HG02588 (cell line): ENCODE data around the gene CALHM2.

Experiments used
- ATAC-seq: cut with Tn5 transposase; IDR thresholded peaks from one replicate; pipeline ENCODE4 v1.9.1; 2021; ENCODE audit warnings: mild to moderate bottlenecking, moderate library complexity; ENCODE audit not compliant: unreplicated experiment

The CALHM2 gene

DNA sequence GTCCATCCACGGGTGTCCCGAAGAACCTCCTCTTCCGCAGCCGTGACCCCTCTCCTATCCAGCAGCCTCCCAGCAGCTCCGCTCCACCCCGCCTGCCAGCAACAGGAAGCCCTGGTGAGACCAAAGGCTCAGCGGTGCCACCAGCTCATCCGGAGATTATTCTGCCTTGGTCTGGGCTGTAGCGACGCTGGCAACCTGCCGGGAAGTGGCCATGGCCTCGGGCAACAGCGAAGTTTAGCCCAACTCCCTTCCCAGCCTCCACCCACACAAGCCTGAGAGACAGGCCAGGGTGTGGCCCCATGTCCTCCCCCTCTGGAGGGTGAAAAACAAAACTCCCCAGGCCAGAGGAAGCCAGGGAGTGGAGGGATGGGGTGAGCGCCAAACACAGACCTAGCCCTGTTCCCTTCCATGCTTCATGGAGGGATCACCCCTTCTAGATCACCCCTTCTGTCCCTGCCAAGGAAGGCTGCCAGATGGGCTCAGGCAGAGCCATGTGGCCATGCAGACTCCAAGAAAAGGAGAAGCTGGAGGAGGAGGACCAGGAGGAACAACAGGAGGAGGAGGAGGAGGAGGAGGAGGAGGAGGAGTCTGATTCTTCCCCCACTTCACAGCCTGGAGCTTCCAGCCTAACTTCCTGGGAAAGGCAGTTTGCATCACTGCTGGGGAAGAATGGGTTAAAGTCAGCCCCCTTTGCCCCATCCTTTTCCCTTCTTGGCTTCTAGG, 918 bp downstream of the CALHM2 start:
- ATAC-seq, result no peak

- no peak for ATAC-seq
Measured at GRCh38 chr10:103450201-103450695, 1.9 kb downstream of the CALHM2 start.

GRCh38 chr10:103449208-103450144, 2.7 kb downstream of the CALHM2 start:
- ATAC-seq, result no peak

DNA sequence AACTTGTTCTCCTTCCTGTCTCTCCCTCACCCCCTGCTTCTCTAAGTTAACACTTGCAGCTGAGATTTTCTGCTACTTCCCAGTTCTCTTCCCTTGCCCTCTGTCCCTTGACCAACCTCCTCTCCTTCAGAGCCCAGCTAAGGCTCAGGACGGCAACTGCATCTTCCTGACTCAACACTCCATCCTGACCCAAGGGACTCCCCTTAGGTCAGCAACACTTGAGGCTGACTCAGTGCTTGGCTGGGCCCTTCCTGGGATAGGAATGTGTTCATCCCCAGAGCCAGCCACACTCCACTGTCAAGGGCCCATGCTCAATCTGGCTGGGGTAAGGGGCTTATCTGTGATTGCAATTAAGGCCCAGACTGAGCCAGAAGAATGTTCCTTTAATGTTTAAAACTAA, 3.4 kb downstream of the CALHM2 start:
- no peak for ATAC-seq

- ATAC-seq, result no peak
Measured at GRCh38 chr10:103447187-103447586, 5.0 kb downstream of the CALHM2 start.

- no peak for ATAC-seq
Measured at GRCh38 chr10:103445767-103446567, 6.2 kb downstream of the CALHM2 start.

GRCh38 chr10:103445366-103445765, 6.8 kb downstream of the CALHM2 start:
- no peak for ATAC-seq

DNA sequence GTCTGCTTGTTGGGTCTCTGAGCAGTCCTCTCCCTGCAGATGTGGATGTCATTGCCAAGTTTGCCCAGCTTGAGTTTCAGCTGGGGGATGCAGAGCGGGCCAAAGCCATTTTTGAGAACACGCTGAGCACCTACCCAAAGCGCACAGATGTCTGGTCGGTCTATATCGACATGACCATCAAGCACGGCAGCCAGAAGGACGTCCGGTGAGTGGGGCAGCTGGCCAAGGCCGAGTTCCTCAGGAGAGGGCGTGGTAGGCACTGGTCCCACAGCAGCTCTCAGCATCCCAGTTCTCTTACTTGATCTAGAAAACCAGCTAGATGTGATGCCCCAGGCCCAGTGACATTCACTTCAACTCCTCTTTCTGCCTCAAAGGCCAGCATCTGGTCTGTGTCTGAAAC, 7.7 kb downstream of the CALHM2 start:
- no peak for ATAC-seq

DNA sequence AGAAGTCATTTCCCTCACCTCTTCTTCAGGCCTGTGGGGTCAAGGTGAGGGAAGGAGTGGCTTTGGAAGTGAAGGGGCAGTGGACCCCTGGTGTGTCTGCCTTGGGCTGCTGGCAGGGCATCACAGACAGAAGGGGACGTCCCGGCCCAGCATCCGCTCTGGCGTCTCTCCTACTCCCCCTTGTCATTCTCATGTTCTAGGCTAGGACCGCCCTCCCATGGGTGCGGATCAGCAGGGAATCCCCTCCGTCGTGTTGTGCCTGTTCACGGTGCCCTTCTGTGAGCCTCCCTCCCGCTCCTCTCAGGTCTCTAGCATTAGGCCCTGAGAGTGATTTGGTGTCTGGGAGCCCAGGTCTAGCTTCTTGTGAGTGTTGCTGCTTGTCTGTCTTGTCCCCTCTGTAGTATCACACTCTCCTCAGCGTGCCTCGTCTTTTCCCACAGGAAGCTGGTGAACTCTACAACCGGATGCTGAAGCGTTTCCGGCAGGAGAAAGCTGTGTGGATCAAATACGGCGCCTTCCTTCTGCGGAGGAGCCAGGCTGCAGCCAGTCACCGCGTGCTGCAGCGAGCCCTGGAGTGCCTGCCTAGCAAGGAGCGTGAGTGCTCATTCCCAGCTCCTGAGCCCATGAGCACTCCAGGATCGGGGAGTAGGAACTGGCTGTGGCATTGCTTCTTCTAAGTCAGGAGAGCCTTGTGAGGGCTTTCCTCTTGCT, 8.5 kb downstream of the CALHM2 start:
- ATAC-seq, result no peak

GRCh38 chr10:103442031-103442461, 10.1 kb downstream of the CALHM2 start:
- ATAC-seq, result no peak

DNA sequence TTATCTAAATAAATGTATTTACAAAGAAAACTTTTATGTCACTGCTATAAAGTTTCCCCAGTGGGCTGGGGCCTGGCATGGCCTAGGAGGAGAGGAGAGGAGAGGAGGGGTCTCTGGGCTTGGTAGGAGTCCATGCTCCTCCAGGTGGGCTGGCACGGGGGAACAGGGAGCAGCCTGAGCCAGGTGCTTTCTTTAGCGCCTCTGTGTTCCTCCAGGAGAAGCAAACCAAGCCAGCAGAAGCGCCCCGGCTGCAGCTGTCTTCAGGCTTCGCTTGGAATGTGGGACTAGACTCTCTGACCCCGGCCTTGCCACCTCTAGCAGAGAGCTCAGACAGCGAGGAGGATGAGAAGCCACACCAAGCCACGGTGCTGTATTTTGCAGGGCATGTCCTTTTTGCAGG, 10.6 kb downstream of the CALHM2 start:
- no peak for ATAC-seq

- ATAC-seq, result no peak
Measured at GRCh38 chr10:103441206-103441605, 11.0 kb downstream of the CALHM2 start.

DNA sequence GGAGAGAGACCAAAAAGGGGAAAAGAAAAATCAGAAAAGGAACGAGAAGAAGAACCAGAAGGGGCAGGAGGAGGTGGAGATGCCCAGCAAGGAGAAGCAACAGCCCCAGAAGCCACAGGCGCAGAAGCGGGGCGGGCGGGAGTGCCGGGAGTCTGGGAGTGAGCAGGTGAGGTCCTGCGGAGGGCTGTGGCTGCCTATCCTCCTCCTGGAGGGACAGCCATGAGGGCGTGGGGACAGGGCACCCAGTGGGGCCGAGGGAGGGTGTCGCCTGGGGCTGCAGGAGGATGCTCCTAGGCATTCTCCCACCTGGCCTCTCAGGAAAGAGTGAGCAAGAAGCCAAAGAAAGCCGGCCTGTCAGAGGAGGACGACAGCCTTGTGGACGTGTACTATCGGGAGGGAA, 11.8 kb downstream of the CALHM2 start:
- ATAC-seq, result no peak

DNA sequence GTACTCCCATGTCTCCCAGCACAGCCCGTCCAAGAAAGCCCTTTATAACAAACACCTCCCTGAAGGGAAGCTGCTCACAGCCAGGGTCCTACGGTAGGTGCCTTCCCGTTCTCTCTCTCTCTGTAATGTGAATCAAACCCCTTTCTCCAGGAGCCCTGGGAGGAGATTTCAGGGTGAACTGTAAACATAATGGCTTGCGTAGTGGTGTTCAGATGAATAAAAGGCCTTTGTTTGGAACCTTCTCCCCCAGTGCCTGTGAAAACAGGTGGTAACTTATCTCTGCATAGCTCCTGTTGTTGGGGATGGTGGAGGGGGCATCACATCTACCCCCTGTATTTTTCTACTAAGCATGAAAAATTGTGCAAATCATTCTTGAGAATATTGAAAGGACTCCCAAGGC, 12.4 kb downstream of the CALHM2 start:
- no peak for ATAC-seq

DNA sequence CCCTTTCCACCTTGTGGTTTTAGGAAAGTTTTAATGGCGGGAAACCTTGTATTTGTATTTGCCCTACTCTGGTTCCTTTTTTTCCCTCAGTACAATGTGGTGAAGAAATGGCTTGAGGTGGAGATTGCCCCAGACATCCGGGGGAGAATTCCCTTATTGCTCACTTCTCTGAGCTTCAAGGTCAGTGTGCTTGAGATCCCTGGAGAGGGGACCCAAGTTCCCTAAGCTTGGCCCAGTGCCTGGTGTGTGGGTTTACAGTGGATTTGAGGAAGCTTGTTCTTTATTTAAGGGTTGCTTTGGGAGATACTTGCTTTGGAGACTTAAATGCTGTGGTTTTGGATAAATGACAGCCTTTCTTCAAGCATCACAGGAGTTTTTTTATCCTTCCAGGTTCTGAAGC, 18.3 kb downstream of the CALHM2 start:
- ATAC-seq, result no peak

- no peak for ATAC-seq
Measured at GRCh38 chr10:103431902-103432301, 20.3 kb downstream of the CALHM2 start.

DNA sequence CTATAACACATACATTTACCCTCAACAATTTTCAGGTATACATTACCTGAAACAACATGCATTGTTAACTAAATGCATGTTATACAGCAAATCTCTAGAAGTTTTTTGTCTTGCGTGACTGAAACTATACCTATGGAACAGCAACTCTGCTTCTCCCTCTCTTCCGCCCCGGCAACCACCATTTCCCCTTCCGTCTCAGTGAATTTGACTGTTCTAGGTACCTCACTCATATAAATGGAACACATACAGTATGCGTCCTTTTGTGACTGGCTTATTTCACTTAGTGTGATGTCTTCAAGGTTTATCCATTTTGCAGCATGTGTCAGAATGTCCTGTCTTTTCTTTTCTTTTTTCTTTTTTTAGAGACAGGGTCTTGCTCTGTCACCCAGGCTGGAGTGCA, 22.5 kb downstream of the CALHM2 start:
- ATAC-seq, result no peak

GRCh38 chr10:103428989-103429643, 23.1 kb downstream of the CALHM2 start:
- ATAC-seq, result no peak

DNA sequence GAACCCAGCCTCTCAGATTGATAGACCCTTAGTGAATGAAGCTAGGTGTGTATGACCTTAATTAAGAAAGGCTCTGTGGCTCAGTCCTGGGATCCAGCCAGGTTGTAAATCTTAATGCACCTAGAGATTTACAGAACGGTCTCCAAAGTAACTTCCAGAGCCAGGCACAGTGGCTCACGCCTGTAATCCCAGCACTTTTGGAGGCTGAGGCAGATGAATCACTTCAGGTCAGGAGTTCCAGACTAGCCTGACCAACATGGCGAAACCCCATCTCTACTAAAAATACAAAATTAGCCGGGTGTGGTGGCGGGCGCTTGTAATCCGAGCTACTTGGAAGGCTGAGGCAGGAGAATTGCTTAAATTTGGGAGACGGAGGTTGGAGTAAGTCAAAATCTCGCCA, 24.3 kb downstream of the CALHM2 start:
- no peak for ATAC-seq

DNA sequence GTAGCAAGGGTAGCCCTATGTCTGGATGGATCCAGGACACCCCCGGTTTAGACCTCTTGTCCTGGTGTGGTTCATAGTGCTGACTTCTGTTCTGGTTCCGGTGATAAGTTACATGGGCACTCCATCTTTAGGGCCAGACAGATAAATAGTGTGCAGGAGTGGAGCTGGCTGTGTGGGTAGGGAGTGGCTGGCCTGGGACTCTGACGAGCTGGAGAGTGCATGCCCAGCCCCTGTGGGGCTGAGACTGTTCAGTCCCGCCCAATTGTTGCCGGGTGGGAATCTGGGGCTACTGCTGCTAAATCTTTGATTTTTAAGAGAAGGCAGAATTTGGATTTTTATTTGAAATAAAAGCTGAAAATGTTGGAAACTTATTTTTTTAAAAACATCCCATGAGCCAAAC, 28.4 kb downstream of the CALHM2 start:
- ATAC-seq, result no peak
